OCI-LY7 (cell line): ENCODE data around the gene SLC43A1. TPM values are rescaled to one million over a fixed set of nuclear protein-coding genes. Genes with fewer than 3 reads are reported as not detected.

Source experiments
- BruUV-seq: library from RNA; stranded (reverse); fragments of 400-500 nt; replicated peaks from 2 replicates; lab custom pipeline; 2021; lab: Mats Ljungman, UMichigan
- CTCF ChIA-PET: fragments of 300-600 bp; sonication (Branson Sonifier 250); formaldehyde crosslinking; loops from one replicate; lab custom pipeline; 2022; ENCODE audit warnings: antibody characterized with exemption; ENCODE audit not compliant: unreplicated experiment; lab: Charles Lee
- POLR2A ChIA-PET: fragments of 300-600 bp; sonication (Branson Sonifier 250); formaldehyde crosslinking; loops from one replicate; lab custom pipeline; 2022; ENCODE audit warnings: antibody characterized with exemption; lab: Charles Lee
- DNase-seq: peaks from one replicate; pipeline ENCODE4 v3.0.0-alpha.2; 2015; ENCODE audit warnings: low spot score
- H2AFZ ChIP-seq: fragments of 200-600 bp; sonication (generic), shearing (Covaris generic); 2 replicates; pipeline ENCODE4 v1.6.1; 2014; ENCODE audit warnings: mild to moderate bottlenecking, antibody characterized with exemption, low read length, moderate library complexity
- H3K27ac ChIP-seq: fragments of 200-600 bp; sonication (generic); 2 replicates; pipeline ENCODE4 v1.5.1; 2014; ENCODE audit warnings: mixed run types, low read depth, mild to moderate bottlenecking, moderate library complexity, low read length, inconsistent platforms; ENCODE audit not compliant: poor library complexity, severe bottlenecking
- H3K36me3 ChIP-seq: fragments of 200-600 bp; sonication (generic); 2 replicates; pipeline ENCODE4 v1.6.1; 2014; ENCODE audit warnings: mild to moderate bottlenecking, antibody characterized with exemption, low read length, moderate library complexity, mixed read lengths; ENCODE audit not compliant: insufficient read depth
- H3K4me1 ChIP-seq: fragments of 200-600 bp; sonication (generic); 2 replicates; pipeline ENCODE4 v1.5.1; 2014; ENCODE audit warnings: mild to moderate bottlenecking, low read length; ENCODE audit not compliant: insufficient read depth, poor library complexity, severe bottlenecking
- H3K4me2 ChIP-seq: fragments of 200-600 bp; sonication (generic); 2 replicates; pipeline ENCODE4 v1.6.1; 2014; ENCODE audit warnings: mild to moderate bottlenecking, low read length
- H3K4me3 ChIP-seq: fragments of 200-600 bp; sonication (generic); 2 replicates; pipeline ENCODE4 v1.5.1; 2014; ENCODE audit warnings: mild to moderate bottlenecking, low read depth, low read length; ENCODE audit not compliant: poor library complexity, severe bottlenecking
- H3K79me2 ChIP-seq: fragments of 200-600 bp; sonication (generic); 2 replicates; pipeline ENCODE4 v1.6.1; 2016; ENCODE audit warnings: low read depth, mild to moderate bottlenecking, low read length, moderate library complexity, mixed read lengths; ENCODE audit not compliant: insufficient read depth
- H3K9me2 ChIP-seq: fragments of 200-600 bp; sonication (generic); 2 replicates; pipeline ENCODE4 v1.6.1; 2016; ENCODE audit warnings: mild to moderate bottlenecking, low read length, mixed read lengths; ENCODE audit not compliant: insufficient read depth
- H3K9me3 ChIP-seq: fragments of 200-600 bp; sonication (generic); 2 replicates; pipeline ENCODE4 v1.6.1; 2014; ENCODE audit warnings: mild to moderate bottlenecking, mixed run types, low read length, mixed read lengths
- H4K20me1 ChIP-seq: fragments of 200-600 bp; sonication (generic); 2 replicates; pipeline ENCODE4 v1.6.1; 2014; ENCODE audit warnings: mild to moderate bottlenecking, antibody characterized with exemption, low read length, moderate library complexity, mixed read lengths; ENCODE audit not compliant: insufficient read depth
- EZH2phosphoT487 ChIP-seq: fragments of 200-600 bp; sonication (generic); IDR thresholded peaks from 2 replicates; pipeline ENCODE4 v1.6.1; 2018; ENCODE audit warnings: low read depth, borderline replicate concordance, mild to moderate bottlenecking, mixed run types, antibody characterized with exemption, low read length, moderate library complexity, mixed read lengths
- intact Hi-C: fragments of 100-400 bp; cut with micrococcal nuclease; formaldehyde crosslinking; loops from one replicate; pipeline ENCODE4 v1.10.0; 2022; ENCODE audit not compliant: unreplicated experiment
- total RNA-seq, 2 experiments: library from RNA; depleted of rRNA in 1 of 2; stranded (reverse); fragments of >200 nt in 1 of 2; shearing (Covaris generic) in 1 of 2; gene quantifications; 2 replicates each; pipeline ENCODE4 v1.2.3, GENCODE V29; 2014 to 2022
- TF ChIP-seq, protein P1 (sequence below): fragments of 200-600 bp; sonication (generic); conservative IDR thresholded peaks from 2 replicates; pipeline ENCODE4 v1.5.1; 2014; ENCODE audit warnings: mild to moderate bottlenecking, antibody characterized with exemption, low read length, moderate library complexity, mixed read lengths

SLC43A1 gene
- total RNA-seq, 2 experiments from 2014 or later = 61.1 to 78.6 TPM

- Histone ChIP-seq H2AFZ (peak overlapping the region; percentile 10; the same call in 1 of the 2 replicates), H3K27ac (peak overlapping the region; percentile 65), H3K9me2 (no peaks in the 10 kb centered on the region), H3K79me2 (no peaks in the 10 kb centered on the region), H3K4me1 (peaks cover 64% of the 10 kb centered on the region), H3K4me3 (peak overlapping the region; percentile 49), H3K9me3 (no peaks in the 10 kb centered on the region), H3K4me2 (peak overlapping the region; percentile 74), H4K20me1 (no peaks in the 10 kb centered on the region), H3K36me3 (peaks cover 40% of the 10 kb centered on the region)
- BruUV-seq = no TSS peak
- TF ChIP-seq EZH2phosphoT487 = no peak
- TF ChIP-seq, protein P1, sequence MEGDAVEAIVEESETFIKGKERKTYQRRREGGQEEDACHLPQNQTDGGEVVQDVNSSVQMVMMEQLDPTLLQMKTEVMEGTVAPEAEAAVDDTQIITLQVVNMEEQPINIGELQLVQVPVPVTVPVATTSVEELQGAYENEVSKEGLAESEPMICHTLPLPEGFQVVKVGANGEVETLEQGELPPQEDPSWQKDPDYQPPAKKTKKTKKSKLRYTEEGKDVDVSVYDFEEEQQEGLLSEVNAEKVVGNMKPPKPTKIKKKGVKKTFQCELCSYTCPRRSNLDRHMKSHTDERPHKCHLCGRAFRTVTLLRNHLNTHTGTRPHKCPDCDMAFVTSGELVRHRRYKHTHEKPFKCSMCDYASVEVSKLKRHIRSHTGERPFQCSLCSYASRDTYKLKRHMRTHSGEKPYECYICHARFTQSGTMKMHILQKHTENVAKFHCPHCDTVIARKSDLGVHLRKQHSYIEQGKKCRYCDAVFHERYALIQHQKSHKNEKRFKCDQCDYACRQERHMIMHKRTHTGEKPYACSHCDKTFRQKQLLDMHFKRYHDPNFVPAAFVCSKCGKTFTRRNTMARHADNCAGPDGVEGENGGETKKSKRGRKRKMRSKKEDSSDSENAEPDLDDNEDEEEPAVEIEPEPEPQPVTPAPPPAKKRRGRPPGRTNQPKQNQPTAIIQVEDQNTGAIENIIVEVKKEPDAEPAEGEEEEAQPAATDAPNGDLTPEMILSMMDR = peak; percentile 76
- intact Hi-C loops = no loop called here
- CTCF ChIA-PET = interaction anchor here (1.0 to 1.9 kb wide), 4 partner anchors 11 to 34 kb away, joined by 3 to 18 read pairs (median 10); no protein-coding TSS in a partner anchor
- POLR2A ChIA-PET = interaction anchor here (0.5 to 1.7 kb wide), 8 partner anchors 8 to 1618 kb away, joined by 3 to 8 read pairs (median 4); no protein-coding TSS in a partner anchor
- DNase-seq = peak; percentile 57
Measured at GRCh38 chr11:57482782-57483561, 32.5 kb downstream of the SLC43A1 start.

DNA sequence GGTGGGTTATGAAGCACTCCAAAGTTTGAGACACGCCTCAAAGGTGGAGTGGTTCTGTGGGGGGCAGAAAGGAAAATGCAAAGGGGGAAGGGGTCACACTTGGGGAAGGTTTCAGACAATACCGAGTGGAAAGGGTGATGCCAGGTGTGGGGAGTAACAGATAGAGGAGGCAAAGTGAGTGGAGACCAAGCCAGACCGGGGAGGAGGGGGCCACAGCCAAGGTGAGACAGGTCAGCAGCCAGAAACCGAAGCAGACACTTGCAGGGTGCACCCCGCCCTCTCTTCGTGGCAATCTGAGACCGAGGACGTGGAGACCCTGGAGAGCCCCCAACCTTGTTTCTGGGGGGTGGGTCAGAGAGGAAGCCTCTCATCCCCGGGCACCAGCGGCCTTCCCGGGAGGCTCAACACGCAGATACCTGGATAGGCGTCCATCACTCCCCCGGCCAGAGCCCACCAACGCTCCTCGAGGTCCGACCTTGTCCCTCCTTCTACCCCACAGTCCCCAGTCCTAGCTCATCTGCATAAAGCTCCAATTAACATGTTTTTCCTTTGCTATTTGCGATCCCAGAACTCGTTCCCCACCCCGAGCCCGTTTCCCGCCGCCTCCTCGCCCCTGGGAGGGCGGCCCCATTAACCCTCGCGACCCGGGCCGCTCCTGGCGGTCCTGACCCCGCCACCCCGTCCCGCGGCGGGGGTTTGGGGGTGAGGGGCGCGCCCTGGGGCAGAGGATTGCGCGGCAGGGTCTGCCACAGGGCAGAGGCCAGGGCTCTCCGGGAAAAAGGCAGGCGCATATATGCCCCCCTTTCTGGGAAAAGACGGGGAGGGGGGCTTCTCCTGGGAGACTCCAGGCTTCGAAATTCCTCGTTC is 33.4 kb downstream of the SLC43A1 start:
- TF ChIP-seq, protein P1 = no peak
- no peak for TF ChIP-seq EZH2phosphoT487
- DNase-seq = no peak
- no TSS peak for BruUV-seq
- Histone ChIP-seq H3K36me3 (peaks cover 32% of the 10 kb centered on the region), H3K4me1 (peaks cover 62% of the 10 kb centered on the region), H3K27ac (no peak overlapping the region), H3K9me2 (no peaks in the 10 kb centered on the region), H4K20me1 (no peaks in the 10 kb centered on the region), H2AFZ (no peak overlapping the region), H3K4me2 (peak overlapping the region; percentile 74), H3K4me3 (peak overlapping the region; percentile 49), H3K79me2 (no peaks in the 10 kb centered on the region), H3K9me3 (no peaks in the 10 kb centered on the region)
- ChIA-PET CTCF (interaction anchor here (1.2 to 1.9 kb wide), 2 partner anchors 12 to 25 kb away, joined by 5 to 14 read pairs; no protein-coding TSS in a partner anchor), POLR2A (interaction anchor here (0.6 to 1.0 kb wide), 3 partner anchors 9 to 311 kb away, joined by 3 read pairs; no protein-coding TSS in a partner anchor)
- intact Hi-C loops = loop anchor here (2.0 kb wide), 1 partner anchor 21 kb away; the partner anchor contains the start of gene RTN4RL2
